ENCODE results near the gene LOXL1.
"Not testable (repeated sequence)": the region's sequence is repeated elsewhere in the genome, so short reads cannot be mapped to it uniquely, and the experiment has no call there.

LOXL1 gene

GRCh38 chr15:73968461-73968860, 42.2 kb downstream of the LOXL1 start:
- no peak for ATAC-seq
- TF ChIP-seq ISL1 (CRISPR knock-in tag; IDR thresholded peaks at IDR 0.05) = no peak
- no peak for TF ChIP-seq ZNF565 (CRISPR knock-in tag; conservative IDR thresholded peaks at IDR 0.05; ENCODE audit: low read depth)
- TF ChIP-seq CSDC2 (CRISPR knock-in tag; IDR thresholded peaks at IDR 0.05) = no peak
- TF ChIP-seq PATZ1 (CRISPR knock-in tag; IDR thresholded peaks at IDR 0.05; ENCODE audit: borderline replicate concordance) = no peak
- TF ChIP-seq ARNTL (CRISPR knock-in tag; IDR thresholded peaks at IDR 0.05; ENCODE audit: borderline replicate concordance, low read depth) = no peak
- TF ChIP-seq CSRNP3 (CRISPR knock-in tag; IDR thresholded peaks at IDR 0.05) = no peak
- TF ChIP-seq TCF4 (CRISPR knock-in tag; IDR thresholded peaks at IDR 0.05; ENCODE audit: borderline replicate concordance) = no peak
- TF ChIP-seq ZNF70 (CRISPR knock-in tag; IDR thresholded peaks at IDR 0.05) = no peak
- TF ChIP-seq BACH2 (CRISPR knock-in tag; IDR thresholded peaks at IDR 0.05; ENCODE audit: borderline replicate concordance) = no peak
- TF ChIP-seq ZFP3 (CRISPR knock-in tag; IDR thresholded peaks at IDR 0.05) = no peak
- no peak for TF ChIP-seq TOX (CRISPR knock-in tag; IDR thresholded peaks at IDR 0.05; ENCODE audit: borderline replicate concordance)
- TF ChIP-seq PPARA (CRISPR knock-in tag; IDR thresholded peaks at IDR 0.05; ENCODE audit: borderline replicate concordance) = no peak
- TF ChIP-seq ZNF8 (CRISPR knock-in tag; IDR thresholded peaks at IDR 0.05) = no peak

GRCh38 chr15:73969151-73969759, 43.0 kb downstream of the LOXL1 start:
- no peak for TF ChIP-seq TCF4 (CRISPR knock-in tag; IDR thresholded peaks at IDR 0.05; ENCODE audit: borderline replicate concordance)
- no peak for TF ChIP-seq ZNF8 (CRISPR knock-in tag; IDR thresholded peaks at IDR 0.05)
- ATAC-seq = peak; percentile 7; the same call in 1 of the 3 replicates

GRCh38 chr15:73972984-73973682, 46.9 kb downstream of the LOXL1 start:
- ATAC-seq = peak; percentile 95
- no peak for TF ChIP-seq SNAI2 (CRISPR knock-in tag; IDR thresholded peaks at IDR 0.05)
- no peak for TF ChIP-seq ESRRG (CRISPR knock-in tag; IDR thresholded peaks at IDR 0.05)
- no peak for TF ChIP-seq CSRNP3 (CRISPR knock-in tag; IDR thresholded peaks at IDR 0.05)
- TF ChIP-seq PATZ1 (CRISPR knock-in tag; IDR thresholded peaks at IDR 0.05; ENCODE audit: borderline replicate concordance) = no peak
- TF ChIP-seq CSDC2 (CRISPR knock-in tag; IDR thresholded peaks at IDR 0.05) = no peak

DNA sequence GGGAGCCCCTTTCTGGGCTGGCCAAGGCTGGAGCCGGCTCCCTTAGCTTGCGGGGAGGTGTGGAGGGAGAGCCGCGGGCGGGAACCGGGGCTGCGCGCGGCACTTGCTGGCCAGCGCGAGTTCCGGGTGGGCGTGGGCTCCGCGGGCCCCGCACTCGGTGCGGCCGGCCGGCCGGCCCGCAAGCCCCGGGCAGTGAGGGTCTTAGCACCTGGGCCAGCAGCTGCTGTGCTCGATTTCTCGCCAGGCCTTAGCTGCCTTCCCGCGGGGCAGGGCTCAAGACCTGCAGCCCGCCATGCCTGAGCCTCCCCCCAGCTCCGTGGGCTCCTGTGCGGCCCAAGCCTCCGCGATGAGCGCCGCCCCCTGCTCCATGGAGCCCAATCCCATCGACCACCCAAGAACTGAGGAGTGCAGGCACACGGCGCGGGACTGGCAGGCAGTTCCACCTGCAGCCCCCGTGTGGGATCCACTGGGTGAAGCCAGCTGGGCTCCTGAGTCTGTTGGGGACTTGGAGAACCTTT, 47.5 kb downstream of the LOXL1 start:
- not testable (repeated sequence) for ATAC-seq

- not testable (repeated sequence) for ATAC-seq
Measured at GRCh38 chr15:73975440-73976125, 49.3 kb downstream of the LOXL1 start.

GRCh38 chr15:73978896-73979295, 52.6 kb downstream of the LOXL1 start:
- no peak for ATAC-seq
- TF ChIP-seq TSHZ2 (CRISPR knock-in tag; IDR thresholded peaks at IDR 0.05) = no peak
- TF ChIP-seq OSR1 (CRISPR knock-in tag; IDR thresholded peaks at IDR 0.05) = no peak
- no peak for TF ChIP-seq RARB (CRISPR knock-in tag; IDR thresholded peaks at IDR 0.05)
- no peak for TF ChIP-seq ZNF565 (CRISPR knock-in tag; conservative IDR thresholded peaks at IDR 0.05; ENCODE audit: low read depth)
- TF ChIP-seq CSDC2 (CRISPR knock-in tag; IDR thresholded peaks at IDR 0.05) = no peak
- no peak for TF ChIP-seq ZNF70 (CRISPR knock-in tag; IDR thresholded peaks at IDR 0.05)
- no peak for TF ChIP-seq TCF4 (CRISPR knock-in tag; IDR thresholded peaks at IDR 0.05; ENCODE audit: borderline replicate concordance)
- no peak for TF ChIP-seq PPARA (CRISPR knock-in tag; IDR thresholded peaks at IDR 0.05; ENCODE audit: borderline replicate concordance)
- no peak for TF ChIP-seq ZFP3 (CRISPR knock-in tag; IDR thresholded peaks at IDR 0.05)
- TF ChIP-seq ZFP30 (CRISPR knock-in tag; IDR thresholded peaks at IDR 0.05) = no peak
- TF ChIP-seq ZC3H10 (CRISPR knock-in tag; IDR thresholded peaks at IDR 0.05) = no peak
